Measurements from ENCODE around the gene MICAL3.

- TF ChIP-seq SIN3A (IDR thresholded peaks at IDR 0.05; ENCODE audit: borderline replicate concordance, insufficient read depth, low read length), result 0 out of 2 replicates have a peak, but pooled peaks have one; percentile 20
- TF ChIP-seq TAF1 (IDR thresholded peaks at IDR 0.05; ENCODE audit: borderline replicate concordance, insufficient read depth, low read length), result no peak
- no peak for TF ChIP-seq POLR2AphosphoS5 (IDR thresholded peaks at IDR 0.05; ENCODE audit: low read depth, low read length)
Observed at GRCh38 chr22:17827466-17827865, 196.9 kb downstream of the MICAL3 start.

Measured in PFSK-1 (cell line).